Calu3 (cell line): Measurements from ENCODE around the gene DDX54. TPM values are rescaled to one million over a fixed set of nuclear protein-coding genes. Genes with fewer than 3 reads are reported as not detected.

Experiments
- BruUV-seq: library from RNA; stranded (reverse); fragments of 400-500 nt; replicated peaks from 2 replicates; lab custom pipeline; 2021; lab: Mats Ljungman, UMichigan
- CTCF ChIA-PET: fragments of 300-600 bp; sonication (Branson Sonifier 250); formaldehyde crosslinking; loops from one replicate; lab custom pipeline; 2022; ENCODE audit warnings: antibody characterized with exemption; lab: Charles Lee
- DNase-seq: peaks from one replicate; pipeline ENCODE4 v3.0.0; 2022
- H3K27ac Mint-ChIP-seq: one replicate; pipeline ENCODE4 v1.8.0; 2022; ENCODE audit warnings: mixed read lengths; ENCODE audit not compliant: unreplicated experiment
- H3K27me3 Mint-ChIP-seq: one replicate; pipeline ENCODE4 v1.8.0; 2022; ENCODE audit warnings: mixed read lengths; ENCODE audit not compliant: unreplicated experiment
- H3K36me3 Mint-ChIP-seq: one replicate; pipeline ENCODE4 v1.8.0; 2022; ENCODE audit warnings: mild to moderate bottlenecking, moderate library complexity, mixed read lengths; ENCODE audit not compliant: insufficient read depth, unreplicated experiment
- H3K4me1 Mint-ChIP-seq: one replicate; pipeline ENCODE4 v1.8.0; 2022; ENCODE audit warnings: mild to moderate bottlenecking, low read depth, mixed read lengths; ENCODE audit not compliant: unreplicated experiment
- H3K4me3 Mint-ChIP-seq: one replicate; pipeline ENCODE4 v1.8.0; 2022; ENCODE audit warnings: mild to moderate bottlenecking, low read depth, moderate library complexity, mixed read lengths; ENCODE audit not compliant: unreplicated experiment
- H3K9me3 Mint-ChIP-seq: one replicate; pipeline ENCODE4 v1.8.0; 2022; ENCODE audit warnings: low read depth, mixed read lengths; ENCODE audit not compliant: unreplicated experiment
- CTCF ChIP-seq: fragments of 200-600 bp; IDR thresholded peaks from one replicate; pipeline ENCODE4 v1.8.0; 2022; ENCODE audit warnings: antibody characterized with exemption; ENCODE audit not compliant: unreplicated experiment
- intact Hi-C: fragments of 100-400 bp; cut with micrococcal nuclease; formaldehyde crosslinking; loops from one replicate; pipeline ENCODE4 v1.10.0; 2022; ENCODE audit not compliant: unreplicated experiment
- total RNA-seq: library from RNA; stranded (reverse); gene quantifications from 2 replicates; pipeline ENCODE4 v1.2.3, GENCODE V29; 2022

DDX54 gene
- total RNA-seq, 1 experiment from 2014 or later = 104 TPM

GRCh38 chr12:113226696-113227568 lies 41.7 kb upstream of the DDX54 start:
- peaks cover 51% of the 10 kb centered on the region for H3K36me3 Mint-ChIP-seq
- TF ChIP-seq CTCF = no peak
- CTCF ChIA-PET = no interaction called here
- peak overlapping the region; percentile 33 for H3K27ac Mint-ChIP-seq
- H3K27me3 Mint-ChIP-seq = no peaks in the 10 kb centered on the region
- H3K9me3 Mint-ChIP-seq = no peaks in the 10 kb centered on the region
- intact Hi-C loops = no loop called here
- no peak overlapping the region for H3K4me3 Mint-ChIP-seq
- peaks cover 33% of the 10 kb centered on the region for H3K4me1 Mint-ChIP-seq
- no peak for DNase-seq
- no TSS peak for BruUV-seq

GRCh38 chr12:113224955-113225354 lies 39.7 kb upstream of the DDX54 start:
- H3K27me3 Mint-ChIP-seq = no peaks in the 10 kb centered on the region
- peaks cover 13% of the 10 kb centered on the region for H3K4me1 Mint-ChIP-seq
- no TSS peak for BruUV-seq
- H3K9me3 Mint-ChIP-seq = no peaks in the 10 kb centered on the region
- DNase-seq = no peak
- CTCF ChIA-PET = interaction anchor here (1.8 kb wide), 1 partner anchor 17 kb away, joined by 6 read pairs; no protein-coding TSS in a partner anchor
- intact Hi-C loops = no loop called here
- no peak for TF ChIP-seq CTCF
- peaks cover 54% of the 10 kb centered on the region for H3K36me3 Mint-ChIP-seq
- H3K27ac Mint-ChIP-seq = no peak overlapping the region
- H3K4me3 Mint-ChIP-seq = no peak overlapping the region

GRCh38 chr12:113222730-113223531 lies 37.7 kb upstream of the DDX54 start:
- CTCF ChIA-PET = interaction anchor here (0.6 to 2.3 kb wide), 7 partner anchors 18 to 75 kb away, joined by 4 to 8 read pairs (median 7); no protein-coding TSS in a partner anchor
- Mint-ChIP-seq H3K4me3 (peak overlapping the region; percentile 85), H3K36me3 (peaks cover 41% of the 10 kb centered on the region), H3K4me1 (peaks cover 7% of the 10 kb centered on the region), H3K27me3 (no peaks in the 10 kb centered on the region), H3K9me3 (no peaks in the 10 kb centered on the region), H3K27ac (peak overlapping the region; percentile 98)
- no peak for TF ChIP-seq CTCF
- intact Hi-C loops = loop anchor here (2.0 kb wide), 1 partner anchor 18 kb away; no protein-coding TSS in a partner anchor
- DNase-seq = peak; percentile 64
- TSS peak; percentile 40 for BruUV-seq

GRCh38 chr12:113221997-113222729 lies 36.9 kb upstream of the DDX54 start:
- CTCF ChIA-PET = interaction anchor here (0.6 to 2.3 kb wide), 6 partner anchors 8 to 203 kb away, joined by 3 to 8 read pairs (median 4); no protein-coding TSS in a partner anchor

More at GRCh38 chr12:113221997-113222729, 36.9 kb upstream of the DDX54 start:
- Mint-ChIP-seq H3K4me3 (peak overlapping the region; percentile 85), H3K27me3 (no peaks in the 10 kb centered on the region), H3K27ac (peak overlapping the region; percentile 98), H3K9me3 (no peaks in the 10 kb centered on the region), H3K4me1 (no peaks in the 10 kb centered on the region), H3K36me3 (peaks cover 34% of the 10 kb centered on the region)
- no peak for DNase-seq
- intact Hi-C loops = loop anchor here (2.0 kb wide), 1 partner anchor 19 kb away; no protein-coding TSS in a partner anchor
- BruUV-seq = TSS peak; percentile 70
- TF ChIP-seq CTCF = no peak
